AG10803 (cell line): ENCODE results near the gene KCTD3.

Experiments used
- DNase-seq: peaks from one replicate; pipeline ENCODE4 v3.0.0; 2010; ENCODE audit warnings: low read depth
- H3K4me3 ChIP-seq: 2 replicates; pipeline ENCODE4 v1.5.1; 2011; ENCODE audit warnings: mild to moderate bottlenecking, low read length, control low read depth
- TF ChIP-seq, protein P1 (sequence below): conservative IDR thresholded peaks from 2 replicates; pipeline ENCODE4 v1.5.1; 2011; ENCODE audit warnings: mild to moderate bottlenecking, low read length, control low read depth, inconsistent platforms

The KCTD3 gene

DNA sequence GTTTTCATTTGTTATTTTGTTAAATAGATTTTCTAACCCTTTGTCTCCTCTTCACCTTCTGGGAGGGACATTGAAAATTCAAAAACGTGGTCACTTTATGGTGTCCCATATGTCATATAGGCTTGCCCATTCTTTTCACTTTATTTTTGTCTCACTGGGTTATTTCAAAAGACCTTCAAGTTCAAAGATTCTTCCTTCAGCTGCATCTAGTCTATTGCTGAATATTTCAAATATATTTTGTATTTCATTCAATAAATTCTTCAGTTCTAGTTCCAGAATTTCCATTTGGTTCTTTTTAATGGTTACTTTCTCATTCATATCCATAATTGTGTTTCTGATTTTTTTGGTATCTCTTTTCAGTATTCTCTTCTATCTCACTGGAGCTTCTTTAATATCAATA, 11.6 kb upstream of the KCTD3 start:
- H3K4me3 ChIP-seq, result no peak overlapping the region
- DNase-seq, result no peak
- TF ChIP-seq, protein P1, sequence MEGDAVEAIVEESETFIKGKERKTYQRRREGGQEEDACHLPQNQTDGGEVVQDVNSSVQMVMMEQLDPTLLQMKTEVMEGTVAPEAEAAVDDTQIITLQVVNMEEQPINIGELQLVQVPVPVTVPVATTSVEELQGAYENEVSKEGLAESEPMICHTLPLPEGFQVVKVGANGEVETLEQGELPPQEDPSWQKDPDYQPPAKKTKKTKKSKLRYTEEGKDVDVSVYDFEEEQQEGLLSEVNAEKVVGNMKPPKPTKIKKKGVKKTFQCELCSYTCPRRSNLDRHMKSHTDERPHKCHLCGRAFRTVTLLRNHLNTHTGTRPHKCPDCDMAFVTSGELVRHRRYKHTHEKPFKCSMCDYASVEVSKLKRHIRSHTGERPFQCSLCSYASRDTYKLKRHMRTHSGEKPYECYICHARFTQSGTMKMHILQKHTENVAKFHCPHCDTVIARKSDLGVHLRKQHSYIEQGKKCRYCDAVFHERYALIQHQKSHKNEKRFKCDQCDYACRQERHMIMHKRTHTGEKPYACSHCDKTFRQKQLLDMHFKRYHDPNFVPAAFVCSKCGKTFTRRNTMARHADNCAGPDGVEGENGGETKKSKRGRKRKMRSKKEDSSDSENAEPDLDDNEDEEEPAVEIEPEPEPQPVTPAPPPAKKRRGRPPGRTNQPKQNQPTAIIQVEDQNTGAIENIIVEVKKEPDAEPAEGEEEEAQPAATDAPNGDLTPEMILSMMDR, result no peak

DNA sequence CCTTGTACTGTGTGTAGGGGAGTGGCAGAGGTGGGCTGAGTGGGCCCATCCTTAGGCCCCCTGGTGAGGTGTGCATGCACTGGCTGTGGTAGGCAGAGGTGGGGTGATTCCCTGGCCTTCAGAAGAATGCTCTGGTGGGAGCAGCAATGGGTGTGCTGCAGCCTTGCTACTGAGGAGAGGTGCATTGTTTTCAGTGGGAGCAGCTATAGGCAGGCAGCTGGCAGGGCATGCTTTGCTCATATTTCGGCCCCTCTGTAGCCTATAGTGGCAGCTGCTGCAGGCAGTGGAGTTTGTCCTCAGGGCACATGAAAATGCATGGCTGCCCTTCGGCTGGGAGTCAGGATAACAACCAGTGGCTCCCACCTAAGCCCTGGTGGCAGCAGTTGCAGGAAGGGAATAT, 10.1 kb upstream of the KCTD3 start:
- TF ChIP-seq, protein P1, result no peak
- no peak for DNase-seq
- H3K4me3 ChIP-seq, result no peak overlapping the region

DNA sequence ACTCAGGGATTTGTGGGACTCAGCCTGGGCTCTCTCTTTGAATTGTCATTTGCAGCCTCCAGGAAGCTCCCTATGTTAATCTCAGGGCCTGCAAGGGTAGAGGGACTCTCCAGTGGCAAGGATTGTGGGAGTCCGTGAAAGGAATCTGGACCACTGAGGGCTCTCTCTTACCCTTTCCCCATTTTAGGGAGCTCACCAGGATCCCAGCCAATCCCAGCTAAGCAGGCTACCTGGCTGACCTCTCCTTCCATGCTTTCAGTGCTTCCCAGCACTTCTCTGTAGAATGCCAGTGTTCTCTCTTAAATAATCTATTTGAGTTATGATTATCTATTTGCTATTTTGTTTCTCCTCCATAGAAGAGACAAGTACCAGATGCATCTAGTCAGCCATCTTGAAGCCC, 9.6 kb upstream of the KCTD3 start:
- DNase-seq, result no peak
- TF ChIP-seq, protein P1, result no peak
- no peak overlapping the region for H3K4me3 ChIP-seq

DNA sequence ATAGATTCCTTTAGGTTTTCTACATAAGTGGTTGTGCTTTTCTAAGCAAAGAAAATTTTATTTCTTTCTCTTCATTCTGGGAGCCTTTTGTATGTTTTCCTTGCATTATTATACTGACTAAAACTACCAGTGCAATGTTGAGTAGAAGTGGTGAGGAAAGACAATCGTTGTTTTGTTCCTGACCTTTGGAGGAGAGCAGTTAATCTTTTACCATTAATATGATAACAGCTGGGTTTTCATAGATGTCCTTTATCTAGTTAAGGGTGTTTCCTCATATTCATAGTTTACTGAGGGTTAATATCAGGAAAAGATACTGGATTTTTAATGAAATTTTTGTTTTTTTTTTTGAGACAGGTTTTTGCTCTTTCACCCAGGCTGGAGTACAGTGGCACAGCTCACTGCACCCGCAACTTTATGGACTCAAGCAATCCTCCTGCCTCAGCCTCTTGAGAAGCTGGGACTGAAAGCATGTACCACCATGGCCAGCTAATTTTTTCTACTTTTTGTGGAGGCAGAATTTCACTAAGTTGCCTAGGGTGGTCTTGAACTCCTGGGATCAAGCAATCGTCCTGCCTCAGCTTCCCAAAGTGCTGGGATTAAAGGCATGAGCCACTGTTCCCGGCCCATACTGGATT, 9.0 kb upstream of the KCTD3 start:
- TF ChIP-seq, protein P1, result no peak
- no peak overlapping the region for H3K4me3 ChIP-seq
- no peak for DNase-seq

DNA sequence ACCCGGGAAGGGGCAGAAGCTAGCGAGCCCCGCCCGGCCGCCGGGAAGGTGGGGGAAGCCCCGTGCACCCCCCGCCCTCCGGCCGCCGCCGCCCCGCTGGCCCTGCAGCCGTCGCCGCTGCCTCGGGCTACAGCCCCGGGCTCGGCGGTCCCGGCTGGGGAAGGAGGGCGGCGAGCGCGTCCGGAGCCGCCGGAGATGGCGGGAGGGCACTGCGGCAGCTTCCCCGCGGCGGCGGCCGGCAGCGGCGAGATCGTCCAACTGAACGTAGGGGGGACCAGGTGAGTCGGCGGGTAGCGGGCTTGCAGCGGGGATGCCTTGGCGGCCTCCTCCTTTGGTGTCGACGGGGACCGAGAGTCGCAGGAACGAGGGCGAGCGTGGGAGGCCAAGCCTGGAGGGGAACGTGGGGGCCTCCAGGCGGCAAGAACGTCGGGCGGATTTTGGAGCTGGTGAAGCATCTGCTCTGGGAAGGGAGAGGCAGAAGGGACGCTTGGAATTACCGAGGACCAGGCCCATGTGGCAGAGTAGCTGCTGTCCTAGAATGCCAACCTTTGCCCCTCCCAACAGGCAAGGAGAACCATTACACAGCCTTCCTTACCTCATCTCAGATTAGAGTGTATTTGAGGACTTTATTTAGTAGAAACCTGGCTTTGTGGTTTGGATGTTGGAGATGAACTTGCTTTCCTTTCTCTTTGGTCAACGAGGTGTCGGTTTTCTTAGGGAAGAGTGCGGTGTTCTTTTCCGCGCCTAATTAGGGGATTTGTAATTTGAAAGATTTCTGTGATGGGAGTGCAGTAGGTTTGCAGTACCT, 591 bp downstream of the KCTD3 start:
- peak; percentile 54 for DNase-seq
- TF ChIP-seq, protein P1, result no peak
- peak overlapping the region; percentile 66 for H3K4me3 ChIP-seq

DNA sequence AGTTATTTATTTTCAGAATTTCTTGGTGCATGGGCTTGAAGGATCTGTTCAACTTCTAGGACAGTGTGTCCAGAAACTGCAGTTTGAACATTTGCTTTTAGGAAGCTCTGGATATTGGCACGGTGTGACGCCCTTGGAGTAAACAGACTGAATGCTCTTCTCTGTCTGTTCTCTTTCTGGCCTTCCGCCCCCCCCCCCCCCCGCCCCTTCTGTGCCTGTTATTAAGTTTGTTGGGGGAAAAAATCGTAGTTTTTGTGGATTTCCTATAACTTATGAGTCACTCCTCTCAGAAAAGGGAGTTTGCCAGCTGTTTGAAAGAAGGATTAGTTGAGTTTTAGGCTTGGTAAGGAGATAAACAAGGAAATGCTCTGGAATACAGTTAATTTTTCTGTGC, 1.2 kb downstream of the KCTD3 start:
- peak overlapping the region; percentile 66 for H3K4me3 ChIP-seq
- TF ChIP-seq, protein P1, result no peak
- DNase-seq, result peak; percentile 53
